Measurements from ENCODE around the gene MAPK10.

MAPK10 gene

DNA sequence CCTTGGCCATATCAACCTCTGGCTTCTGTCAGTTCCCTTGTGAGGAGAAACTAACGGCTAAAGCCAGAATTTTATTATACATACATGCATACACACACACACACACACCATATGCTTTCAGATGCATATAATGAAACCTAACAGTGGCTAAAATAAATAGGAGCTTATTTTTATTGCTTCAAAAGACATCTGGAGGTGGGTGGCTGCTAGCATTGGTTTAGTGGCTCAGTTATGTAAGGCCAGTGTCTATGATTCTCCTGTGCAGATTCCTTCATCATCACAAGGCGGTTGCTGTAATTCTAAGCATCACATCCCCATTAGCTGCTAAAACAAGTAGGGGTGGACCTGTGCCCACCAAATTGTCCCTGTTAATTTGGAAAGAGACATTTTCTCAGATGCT, 110.8 kb downstream of the MAPK10 start:
- TF ChIP-seq YY1 (IDR thresholded peaks at IDR 0.05; ENCODE audit: low read depth): no peak
- TF ChIP-seq CEBPB (IDR thresholded peaks at IDR 0.05): no peak
- TF ChIP-seq TCF12 (IDR thresholded peaks at IDR 0.05; ENCODE audit: low read depth): no peak
- TF ChIP-seq RAD21 (IDR thresholded peaks at IDR 0.05; ENCODE audit: low read depth): no peak
- no peak for TF ChIP-seq TAF1 (IDR thresholded peaks at IDR 0.05; ENCODE audit: low read depth)
- TF ChIP-seq EGR1 (IDR thresholded peaks at IDR 0.05): no peak
- no peak for TF ChIP-seq ZBTB7A (IDR thresholded peaks at IDR 0.05; ENCODE audit: low read depth)
- TF ChIP-seq, protein P1, sequence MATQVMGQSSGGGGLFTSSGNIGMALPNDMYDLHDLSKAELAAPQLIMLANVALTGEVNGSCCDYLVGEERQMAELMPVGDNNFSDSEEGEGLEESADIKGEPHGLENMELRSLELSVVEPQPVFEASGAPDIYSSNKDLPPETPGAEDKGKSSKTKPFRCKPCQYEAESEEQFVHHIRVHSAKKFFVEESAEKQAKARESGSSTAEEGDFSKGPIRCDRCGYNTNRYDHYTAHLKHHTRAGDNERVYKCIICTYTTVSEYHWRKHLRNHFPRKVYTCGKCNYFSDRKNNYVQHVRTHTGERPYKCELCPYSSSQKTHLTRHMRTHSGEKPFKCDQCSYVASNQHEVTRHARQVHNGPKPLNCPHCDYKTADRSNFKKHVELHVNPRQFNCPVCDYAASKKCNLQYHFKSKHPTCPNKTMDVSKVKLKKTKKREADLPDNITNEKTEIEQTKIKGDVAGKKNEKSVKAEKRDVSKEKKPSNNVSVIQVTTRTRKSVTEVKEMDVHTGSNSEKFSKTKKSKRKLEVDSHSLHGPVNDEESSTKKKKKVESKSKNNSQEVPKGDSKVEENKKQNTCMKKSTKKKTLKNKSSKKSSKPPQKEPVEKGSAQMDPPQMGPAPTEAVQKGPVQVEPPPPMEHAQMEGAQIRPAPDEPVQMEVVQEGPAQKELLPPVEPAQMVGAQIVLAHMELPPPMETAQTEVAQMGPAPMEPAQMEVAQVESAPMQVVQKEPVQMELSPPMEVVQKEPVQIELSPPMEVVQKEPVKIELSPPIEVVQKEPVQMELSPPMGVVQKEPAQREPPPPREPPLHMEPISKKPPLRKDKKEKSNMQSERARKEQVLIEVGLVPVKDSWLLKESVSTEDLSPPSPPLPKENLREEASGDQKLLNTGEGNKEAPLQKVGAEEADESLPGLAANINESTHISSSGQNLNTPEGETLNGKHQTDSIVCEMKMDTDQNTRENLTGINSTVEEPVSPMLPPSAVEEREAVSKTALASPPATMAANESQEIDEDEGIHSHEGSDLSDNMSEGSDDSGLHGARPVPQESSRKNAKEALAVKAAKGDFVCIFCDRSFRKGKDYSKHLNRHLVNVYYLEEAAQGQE (IDR thresholded peaks at IDR 0.05; ENCODE audit: low read depth): no peak
- TF ChIP-seq TEAD4 (IDR thresholded peaks at IDR 0.05): no peak
- TF ChIP-seq NFIC (IDR thresholded peaks at IDR 0.05): no peak
- TF ChIP-seq, protein P2, sequence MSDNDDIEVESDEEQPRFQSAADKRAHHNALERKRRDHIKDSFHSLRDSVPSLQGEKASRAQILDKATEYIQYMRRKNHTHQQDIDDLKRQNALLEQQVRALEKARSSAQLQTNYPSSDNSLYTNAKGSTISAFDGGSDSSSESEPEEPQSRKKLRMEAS (IDR thresholded peaks at IDR 0.05): no peak
- TF ChIP-seq, protein P3, sequence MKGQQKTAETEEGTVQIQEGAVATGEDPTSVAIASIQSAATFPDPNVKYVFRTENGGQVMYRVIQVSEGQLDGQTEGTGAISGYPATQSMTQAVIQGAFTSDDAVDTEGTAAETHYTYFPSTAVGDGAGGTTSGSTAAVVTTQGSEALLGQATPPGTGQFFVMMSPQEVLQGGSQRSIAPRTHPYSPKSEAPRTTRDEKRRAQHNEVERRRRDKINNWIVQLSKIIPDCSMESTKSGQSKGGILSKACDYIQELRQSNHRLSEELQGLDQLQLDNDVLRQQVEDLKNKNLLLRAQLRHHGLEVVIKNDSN (IDR thresholded peaks at IDR 0.05): no peak
- no peak for TF ChIP-seq EP300 (IDR thresholded peaks at IDR 0.05; ENCODE audit: borderline replicate concordance)
- TF ChIP-seq FOXM1 (IDR thresholded peaks at IDR 0.05; ENCODE audit: borderline replicate concordance, low read depth): no peak
- no peak for TF ChIP-seq CREB1 (IDR thresholded peaks at IDR 0.05; ENCODE audit: low read depth)

DNA sequence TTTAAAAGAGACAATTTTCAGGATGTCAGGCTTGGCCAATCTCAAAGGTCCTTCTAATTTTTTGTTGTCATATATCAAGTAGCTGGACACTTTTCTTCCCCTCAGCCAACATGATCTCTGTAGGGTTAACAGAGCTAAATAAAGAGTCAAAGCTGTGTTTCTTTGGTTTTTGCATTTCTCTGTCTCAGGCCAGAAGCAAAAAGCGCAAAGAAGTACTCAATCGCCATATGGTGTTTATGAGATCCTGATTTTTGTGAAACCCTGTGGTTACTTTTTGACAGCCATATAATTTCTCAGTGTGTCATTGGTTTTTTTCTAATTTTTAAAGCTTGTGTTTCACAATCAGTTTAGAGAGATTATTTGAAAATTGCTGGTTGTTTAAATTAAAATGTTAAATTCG, 111.9 kb downstream of the MAPK10 start:
- TF ChIP-seq EGR1 (IDR thresholded peaks at IDR 0.05) (no peak), CEBPB (IDR thresholded peaks at IDR 0.05) (no peak), CREB1 (IDR thresholded peaks at IDR 0.05; ENCODE audit: low read depth) (no peak)

DNA sequence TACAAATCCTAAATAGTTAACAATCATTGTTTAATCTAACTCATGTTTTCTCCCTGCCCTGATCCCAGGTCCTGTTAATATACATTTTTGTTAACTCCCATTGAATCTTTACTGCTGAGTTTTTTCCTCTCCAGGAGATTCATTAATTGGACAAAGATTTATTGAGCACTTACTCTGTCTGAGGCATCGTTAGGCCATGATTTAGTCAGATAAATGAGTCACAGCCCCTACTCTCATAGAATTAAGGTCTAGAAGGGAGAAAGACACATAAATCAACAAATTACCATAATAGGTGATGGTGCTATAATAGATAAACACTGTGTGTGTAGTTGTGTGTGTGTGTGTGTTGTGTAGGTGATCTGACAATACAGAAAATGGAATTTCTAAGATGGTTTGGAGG, 112.5 kb downstream of the MAPK10 start:
- TF ChIP-seq, protein P3 (IDR thresholded peaks at IDR 0.05): no peak

DNA sequence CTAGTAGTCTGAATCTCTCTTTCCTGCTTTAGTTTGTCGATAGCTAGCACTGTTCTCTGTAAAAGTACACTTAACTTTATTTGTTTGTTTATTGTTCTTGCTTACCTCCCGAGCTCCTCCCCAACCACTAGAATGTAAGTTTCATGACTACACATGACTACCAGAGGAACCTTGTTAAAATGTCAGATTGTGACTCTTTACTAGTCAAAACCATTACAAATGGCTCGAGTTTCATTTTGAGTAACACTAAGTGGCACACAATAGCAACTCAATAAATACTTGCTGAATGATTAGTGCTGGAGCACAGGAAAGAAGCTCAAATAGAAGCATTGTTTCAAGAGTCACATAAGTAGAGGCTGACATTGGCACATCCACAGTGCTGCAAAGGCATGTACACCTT, 116.1 kb downstream of the MAPK10 start:
- TF ChIP-seq FOXM1 (IDR thresholded peaks at IDR 0.05; ENCODE audit: borderline replicate concordance, low read depth) (no peak), EP300 (IDR thresholded peaks at IDR 0.05; ENCODE audit: borderline replicate concordance) (no peak), CREB1 (IDR thresholded peaks at IDR 0.05; ENCODE audit: low read depth) (no peak), RAD21 (IDR thresholded peaks at IDR 0.05; ENCODE audit: low read depth) (no peak), EGR1 (IDR thresholded peaks at IDR 0.05) (no peak), ZBTB7A (IDR thresholded peaks at IDR 0.05; ENCODE audit: low read depth) (no peak), TCF12 (IDR thresholded peaks at IDR 0.05; ENCODE audit: low read depth) (no peak), YY1 (IDR thresholded peaks at IDR 0.05; ENCODE audit: low read depth) (no peak)
- TF ChIP-seq, protein P3 (IDR thresholded peaks at IDR 0.05): no peak

DNA sequence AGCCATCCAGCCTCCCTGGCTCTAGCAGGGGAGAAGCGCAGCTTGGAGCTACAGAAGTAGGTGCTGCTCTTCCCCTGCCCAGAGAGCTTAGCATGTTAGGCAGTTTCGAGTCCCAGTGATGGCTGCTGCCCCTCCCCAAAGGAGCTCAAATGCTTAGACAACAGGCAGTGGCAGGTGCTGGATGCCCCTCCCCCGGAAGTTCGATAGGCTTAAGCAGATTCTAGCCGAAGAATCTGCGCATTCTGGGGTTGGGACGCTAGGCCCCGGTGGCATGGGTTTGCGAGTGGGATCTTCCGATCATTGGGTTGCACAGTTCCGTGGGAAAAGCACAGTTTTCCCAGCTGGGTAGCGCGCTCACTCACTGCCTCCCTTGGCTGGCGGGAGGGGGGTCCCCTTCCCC, 117.2 kb downstream of the MAPK10 start:
- TF ChIP-seq, protein P1 (IDR thresholded peaks at IDR 0.05; ENCODE audit: low read depth): no peak
- no peak for TF ChIP-seq TAF1 (IDR thresholded peaks at IDR 0.05; ENCODE audit: low read depth)

DNA sequence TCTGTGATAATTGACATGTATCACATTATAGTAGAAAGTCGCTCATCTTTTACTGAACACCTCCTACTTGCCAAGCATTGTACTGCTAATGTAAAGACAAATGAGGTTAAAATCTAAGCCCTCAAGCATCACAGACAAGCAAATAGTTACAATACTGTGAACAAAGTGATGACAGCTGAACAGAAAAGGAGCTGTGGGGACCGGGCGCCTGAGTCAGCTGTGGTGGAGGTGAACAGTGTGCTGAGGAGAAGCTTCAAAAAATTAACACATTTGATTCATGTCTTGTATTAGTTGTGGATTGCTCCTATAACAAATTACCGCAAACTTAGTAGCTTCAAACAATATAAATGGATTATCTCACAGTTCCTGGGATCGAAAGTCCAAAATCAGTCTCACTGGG, 124.3 kb downstream of the MAPK10 start:
- TF ChIP-seq TCF12 (IDR thresholded peaks at IDR 0.05; ENCODE audit: low read depth) (no peak), CEBPB (IDR thresholded peaks at IDR 0.05) (no peak), ZBTB7A (IDR thresholded peaks at IDR 0.05; ENCODE audit: low read depth) (no peak), CREB1 (IDR thresholded peaks at IDR 0.05; ENCODE audit: low read depth) (no peak), NFIC (IDR thresholded peaks at IDR 0.05) (no peak), YY1 (IDR thresholded peaks at IDR 0.05; ENCODE audit: low read depth) (no peak), FOXM1 (IDR thresholded peaks at IDR 0.05; ENCODE audit: borderline replicate concordance, low read depth) (no peak), TEAD4 (IDR thresholded peaks at IDR 0.05) (no peak), EGR1 (IDR thresholded peaks at IDR 0.05) (no peak), EP300 (IDR thresholded peaks at IDR 0.05; ENCODE audit: borderline replicate concordance) (no peak), RAD21 (IDR thresholded peaks at IDR 0.05; ENCODE audit: low read depth) (no peak), TAF1 (IDR thresholded peaks at IDR 0.05; ENCODE audit: low read depth) (no peak)
- TF ChIP-seq, protein P3 (IDR thresholded peaks at IDR 0.05): no peak
- TF ChIP-seq, protein P1 (IDR thresholded peaks at IDR 0.05; ENCODE audit: low read depth): no peak
- TF ChIP-seq, protein P2 (IDR thresholded peaks at IDR 0.05): no peak

All from Ishikawa (cell line).